ENCODE measurements around the gene TSR3.

The TSR3 gene

GRCh38 chr16:1305823-1306222, 45.9 kb downstream of the TSR3 start:
- DNase-seq, result no peak

- no peak for DNase-seq
These were observed 50.1 kb downstream of the TSR3 start for GRCh38 chr16:1301562-1301961.

DNA sequence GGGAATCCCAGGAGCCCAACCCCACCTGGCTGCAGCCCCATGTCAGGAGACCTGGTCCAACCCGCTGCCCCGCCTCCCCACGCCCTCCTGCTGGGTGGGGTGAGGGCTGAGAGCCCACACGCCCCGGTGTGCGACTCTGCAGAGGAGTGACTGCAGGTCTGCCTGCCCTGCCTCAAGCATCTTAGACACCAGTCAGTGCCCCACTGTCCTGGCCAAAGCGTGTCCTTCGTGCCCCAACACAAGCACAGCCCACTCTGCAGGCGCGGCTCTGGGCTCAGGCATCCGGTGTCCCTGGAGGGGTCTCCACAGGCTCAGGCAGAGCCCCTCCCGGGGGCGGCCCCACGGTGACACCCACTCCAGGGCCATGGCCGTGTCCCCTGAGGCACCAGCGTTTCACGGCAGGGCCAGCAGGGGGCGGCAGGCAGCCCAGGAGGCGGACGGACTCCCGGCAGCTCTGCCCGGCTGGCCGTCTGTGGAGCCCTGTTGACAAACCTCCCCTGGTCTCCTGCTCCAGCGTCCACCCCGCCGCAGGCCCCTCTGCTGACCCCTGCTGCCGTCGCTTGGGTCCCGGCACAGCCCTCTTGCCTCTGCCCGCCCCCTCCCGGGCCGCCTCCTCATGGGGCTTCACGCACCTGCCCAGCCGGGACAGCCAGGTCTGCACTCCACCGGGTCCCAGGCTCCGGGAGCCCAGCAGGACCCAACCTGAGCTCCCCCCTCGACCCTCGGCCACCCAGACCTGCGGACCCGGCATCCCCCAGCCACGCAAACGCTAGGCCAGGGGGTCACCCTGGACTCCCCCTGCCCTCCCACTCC, 50.8 kb downstream of the TSR3 start:
- peak; percentile 72 for DNase-seq

GRCh38 chr16:1299868-1300203, 51.8 kb downstream of the TSR3 start:
- DNase-seq, result no peak

Data from activated CD4-positive, alpha-beta T cell treated with anti-CD3 and anti-CD28 coated beads, Interleukin-2, amount 50 U/mL, for 16 hours (primary cell).